ENCODE measurements around the gene U2AF1L4. TPM values are rescaled to one million over a fixed set of nuclear protein-coding genes. Genes with fewer than 3 reads are reported as not detected.

U2AF1L4 gene
- polyA plus RNA-seq, 1 donor from 2014 or later: 57.0 TPM

DNA sequence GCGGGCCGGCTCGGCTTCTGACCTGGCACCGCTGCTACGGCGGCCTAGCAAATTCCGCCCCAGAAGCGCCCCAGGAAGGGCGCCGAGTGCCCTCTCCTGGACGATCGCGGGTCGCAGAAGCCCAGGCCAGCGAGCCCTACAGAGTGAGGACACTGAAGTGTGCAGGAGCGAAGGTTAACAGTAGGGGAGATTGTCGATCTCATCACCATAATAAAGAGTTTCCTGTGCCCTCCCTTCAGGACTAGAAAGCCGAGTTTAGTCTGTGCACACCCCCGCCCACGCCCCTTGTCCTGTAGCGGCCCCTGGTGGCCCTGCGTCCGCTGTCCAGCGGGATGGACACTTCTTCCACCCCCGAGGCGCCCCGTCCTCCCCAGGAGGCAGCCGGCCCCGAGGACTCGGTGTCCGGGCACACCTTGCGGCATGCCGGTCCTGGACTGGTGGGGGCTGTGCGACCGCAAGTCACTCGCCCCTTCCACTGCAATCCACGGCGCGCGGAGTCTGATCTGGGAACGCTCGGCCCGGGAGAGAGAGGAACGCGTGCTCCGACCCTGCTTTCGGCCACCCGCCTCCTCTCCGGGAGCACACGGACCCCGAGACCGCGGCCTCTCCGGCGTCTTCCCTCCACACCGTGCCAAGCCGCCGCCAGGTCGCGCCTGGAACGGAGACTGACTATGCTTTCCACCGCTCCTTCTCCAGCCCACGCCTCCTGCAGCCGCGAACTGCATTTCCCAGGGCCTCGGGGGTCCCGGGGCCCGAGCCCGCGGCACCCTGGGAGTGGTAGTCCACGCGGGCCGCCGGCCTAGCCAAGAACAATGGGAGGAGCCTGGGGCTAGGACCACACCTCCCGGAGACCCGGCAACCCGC, 28.2 kb downstream of the U2AF1L4 start:
- TF ChIP-seq POLR2AphosphoS5 (IDR thresholded peaks at IDR 0.05) (peak; percentile 33), EZH2 (IDR thresholded peaks at IDR 0.05; ENCODE audit: borderline replicate concordance, insufficient read depth, low read length, poor library complexity, severe bottlenecking) (no peak), SMC3 (conservative IDR thresholded peaks at IDR 0.05; ENCODE audit: poor library complexity) (peak; percentile 87), TAF1 (IDR thresholded peaks at IDR 0.05; ENCODE audit: low read depth) (no peak), EP300 (conservative IDR thresholded peaks at IDR 0.05; ENCODE audit: poor library complexity, severe bottlenecking) (peak; percentile 42), MXI1 (conservative IDR thresholded peaks at IDR 0.05; ENCODE audit: poor library complexity, severe bottlenecking) (peak; percentile 96), RAD21 (conservative IDR thresholded peaks at IDR 0.05) (peak; percentile 86)
- TF ChIP-seq, protein P1, sequence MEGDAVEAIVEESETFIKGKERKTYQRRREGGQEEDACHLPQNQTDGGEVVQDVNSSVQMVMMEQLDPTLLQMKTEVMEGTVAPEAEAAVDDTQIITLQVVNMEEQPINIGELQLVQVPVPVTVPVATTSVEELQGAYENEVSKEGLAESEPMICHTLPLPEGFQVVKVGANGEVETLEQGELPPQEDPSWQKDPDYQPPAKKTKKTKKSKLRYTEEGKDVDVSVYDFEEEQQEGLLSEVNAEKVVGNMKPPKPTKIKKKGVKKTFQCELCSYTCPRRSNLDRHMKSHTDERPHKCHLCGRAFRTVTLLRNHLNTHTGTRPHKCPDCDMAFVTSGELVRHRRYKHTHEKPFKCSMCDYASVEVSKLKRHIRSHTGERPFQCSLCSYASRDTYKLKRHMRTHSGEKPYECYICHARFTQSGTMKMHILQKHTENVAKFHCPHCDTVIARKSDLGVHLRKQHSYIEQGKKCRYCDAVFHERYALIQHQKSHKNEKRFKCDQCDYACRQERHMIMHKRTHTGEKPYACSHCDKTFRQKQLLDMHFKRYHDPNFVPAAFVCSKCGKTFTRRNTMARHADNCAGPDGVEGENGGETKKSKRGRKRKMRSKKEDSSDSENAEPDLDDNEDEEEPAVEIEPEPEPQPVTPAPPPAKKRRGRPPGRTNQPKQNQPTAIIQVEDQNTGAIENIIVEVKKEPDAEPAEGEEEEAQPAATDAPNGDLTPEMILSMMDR (IDR thresholded peaks at IDR 0.05; ENCODE audit: poor library complexity, severe bottlenecking): peak; percentile 92
- TF ChIP-seq, protein P2, sequence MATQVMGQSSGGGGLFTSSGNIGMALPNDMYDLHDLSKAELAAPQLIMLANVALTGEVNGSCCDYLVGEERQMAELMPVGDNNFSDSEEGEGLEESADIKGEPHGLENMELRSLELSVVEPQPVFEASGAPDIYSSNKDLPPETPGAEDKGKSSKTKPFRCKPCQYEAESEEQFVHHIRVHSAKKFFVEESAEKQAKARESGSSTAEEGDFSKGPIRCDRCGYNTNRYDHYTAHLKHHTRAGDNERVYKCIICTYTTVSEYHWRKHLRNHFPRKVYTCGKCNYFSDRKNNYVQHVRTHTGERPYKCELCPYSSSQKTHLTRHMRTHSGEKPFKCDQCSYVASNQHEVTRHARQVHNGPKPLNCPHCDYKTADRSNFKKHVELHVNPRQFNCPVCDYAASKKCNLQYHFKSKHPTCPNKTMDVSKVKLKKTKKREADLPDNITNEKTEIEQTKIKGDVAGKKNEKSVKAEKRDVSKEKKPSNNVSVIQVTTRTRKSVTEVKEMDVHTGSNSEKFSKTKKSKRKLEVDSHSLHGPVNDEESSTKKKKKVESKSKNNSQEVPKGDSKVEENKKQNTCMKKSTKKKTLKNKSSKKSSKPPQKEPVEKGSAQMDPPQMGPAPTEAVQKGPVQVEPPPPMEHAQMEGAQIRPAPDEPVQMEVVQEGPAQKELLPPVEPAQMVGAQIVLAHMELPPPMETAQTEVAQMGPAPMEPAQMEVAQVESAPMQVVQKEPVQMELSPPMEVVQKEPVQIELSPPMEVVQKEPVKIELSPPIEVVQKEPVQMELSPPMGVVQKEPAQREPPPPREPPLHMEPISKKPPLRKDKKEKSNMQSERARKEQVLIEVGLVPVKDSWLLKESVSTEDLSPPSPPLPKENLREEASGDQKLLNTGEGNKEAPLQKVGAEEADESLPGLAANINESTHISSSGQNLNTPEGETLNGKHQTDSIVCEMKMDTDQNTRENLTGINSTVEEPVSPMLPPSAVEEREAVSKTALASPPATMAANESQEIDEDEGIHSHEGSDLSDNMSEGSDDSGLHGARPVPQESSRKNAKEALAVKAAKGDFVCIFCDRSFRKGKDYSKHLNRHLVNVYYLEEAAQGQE (IDR thresholded peaks at IDR 0.05; ENCODE audit: borderline replicate concordance): peak; percentile 51
- Histone ChIP-seq H4K20me1 (ENCODE audit: insufficient read depth) (no peaks in the 10 kb centered on the region), H3K9ac (ENCODE audit: low read length) (peak overlapping the region; percentile 75), H3K36me3 (ENCODE audit: insufficient read depth, low read length) (no peaks in the 10 kb centered on the region), H3K27me3 (ENCODE audit: insufficient read depth, low read depth, low read length) (no peaks in the 10 kb centered on the region), H3K9me2 (ENCODE audit: insufficient read depth, low read length) (no peaks in the 10 kb centered on the region), H3K4me2 (ENCODE audit: low read length) (peak overlapping the region; percentile 76), H3K27ac (ENCODE audit: low read length) (peak overlapping the region; percentile 71), H2AFZ (ENCODE audit: low read depth, low read length) (peak overlapping the region; percentile 84), H3K9me3 (ENCODE audit: low read length) (no peaks in the 10 kb centered on the region), H3K4me3 (ENCODE audit: low read length) (peak overlapping the region; percentile 99), H3F3A (ENCODE audit: insufficient read depth, low read length, poor library complexity, severe bottlenecking) (no peaks in the 10 kb centered on the region), H3K79me2 (replicated peaks; ENCODE audit: insufficient read depth, low read length) (peaks cover 22% of the 10 kb centered on the region)

DNA sequence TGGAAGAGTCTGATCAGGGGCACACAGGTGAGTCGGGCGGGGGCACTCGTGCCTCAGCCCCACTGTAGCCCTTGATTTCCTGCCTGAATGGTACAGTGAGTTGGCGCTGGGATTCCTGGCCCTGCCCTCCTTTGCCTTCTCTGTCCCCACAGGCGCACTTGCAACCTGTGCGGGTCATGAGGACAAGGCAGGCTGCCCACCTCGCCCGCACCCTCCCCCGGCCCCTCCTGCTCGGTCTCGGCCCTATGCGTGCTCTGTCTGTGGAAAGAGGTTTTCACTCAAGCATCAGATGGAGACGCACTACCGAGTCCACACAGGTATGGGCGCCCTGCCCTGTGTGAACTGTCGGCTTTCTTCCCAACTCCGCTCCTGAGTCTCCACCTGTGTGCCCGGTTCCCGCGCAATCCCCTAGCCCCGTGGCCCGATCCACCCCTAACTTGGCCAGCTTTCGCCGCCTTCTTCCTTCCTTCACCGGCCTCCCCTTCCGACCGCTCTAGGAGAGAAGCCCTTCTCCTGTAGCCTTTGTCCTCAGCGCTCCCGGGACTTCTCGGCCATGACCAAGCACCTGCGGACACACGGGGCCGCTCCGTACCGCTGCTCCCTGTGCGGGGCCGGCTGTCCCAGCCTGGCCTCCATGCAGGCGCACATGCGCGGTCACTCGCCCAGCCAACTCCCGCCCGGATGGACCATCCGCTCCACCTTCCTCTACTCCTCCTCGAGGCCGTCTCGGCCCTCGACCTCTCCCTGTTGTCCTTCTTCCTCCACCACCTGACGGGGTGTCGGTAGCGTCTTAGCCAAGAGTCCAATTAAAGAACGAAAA, 29.0 kb downstream of the U2AF1L4 start:
- Histone ChIP-seq H3K79me2 (replicated peaks; ENCODE audit: insufficient read depth, low read length) (peaks cover 22% of the 10 kb centered on the region), H3K9me2 (ENCODE audit: insufficient read depth, low read length) (no peaks in the 10 kb centered on the region), H3K9ac (ENCODE audit: low read length) (peak overlapping the region; percentile 75), H2AFZ (ENCODE audit: low read depth, low read length) (peak overlapping the region; percentile 84), H4K20me1 (ENCODE audit: insufficient read depth) (no peaks in the 10 kb centered on the region), H3K9me3 (ENCODE audit: low read length) (no peaks in the 10 kb centered on the region), H3K4me3 (ENCODE audit: low read length) (peak overlapping the region; percentile 99), H3K27ac (ENCODE audit: low read length) (peak overlapping the region; percentile 71), H3K4me2 (ENCODE audit: low read length) (peak overlapping the region; percentile 76), H3K27me3 (ENCODE audit: insufficient read depth, low read depth, low read length) (no peaks in the 10 kb centered on the region), H3F3A (ENCODE audit: insufficient read depth, low read length, poor library complexity, severe bottlenecking) (no peaks in the 10 kb centered on the region), H3K36me3 (ENCODE audit: insufficient read depth, low read length) (no peaks in the 10 kb centered on the region)
- no peak for TF ChIP-seq TAF1 (IDR thresholded peaks at IDR 0.05; ENCODE audit: low read depth)
- TF ChIP-seq, protein P1 (IDR thresholded peaks at IDR 0.05; ENCODE audit: poor library complexity, severe bottlenecking): no peak
- TF ChIP-seq EZH2 (IDR thresholded peaks at IDR 0.05; ENCODE audit: borderline replicate concordance, insufficient read depth, low read length, poor library complexity, severe bottlenecking): no peak
- TF ChIP-seq, protein P2 (IDR thresholded peaks at IDR 0.05; ENCODE audit: borderline replicate concordance): no peak
- TF ChIP-seq RAD21 (conservative IDR thresholded peaks at IDR 0.05): no peak
- TF ChIP-seq EP300 (conservative IDR thresholded peaks at IDR 0.05; ENCODE audit: poor library complexity, severe bottlenecking): no peak
- no peak for TF ChIP-seq SMC3 (conservative IDR thresholded peaks at IDR 0.05; ENCODE audit: poor library complexity)
- TF ChIP-seq MXI1 (conservative IDR thresholded peaks at IDR 0.05; ENCODE audit: poor library complexity, severe bottlenecking): no peak
- no peak for TF ChIP-seq POLR2AphosphoS5 (IDR thresholded peaks at IDR 0.05)
